HG03280 (cell line): ENCODE measurements around the gene ASTN2.

ENCODE experiments used
- ATAC-seq: cut with Tn5 transposase; IDR thresholded peaks from one replicate; pipeline ENCODE4 v1.9.1; 2021; ENCODE audit warnings: mild to moderate bottlenecking, moderate library complexity; ENCODE audit not compliant: unreplicated experiment

The ASTN2 gene

GRCh38 chr9:116409638-116410037 lies 1005.2 kb downstream of the ASTN2 start:
- no peak for ATAC-seq

GRCh38 chr9:116409129-116409528 lies 1005.7 kb downstream of the ASTN2 start:
- ATAC-seq, result no peak

GRCh38 chr9:116406469-116406868 lies 1008.4 kb downstream of the ASTN2 start:
- ATAC-seq, result no peak

- no peak for ATAC-seq
Measured at GRCh38 chr9:116405321-116405720, 1009.5 kb downstream of the ASTN2 start.

GRCh38 chr9:116404228-116404627 lies 1010.6 kb downstream of the ASTN2 start:
- ATAC-seq, result no peak

GRCh38 chr9:116403171-116403570 lies 1011.7 kb downstream of the ASTN2 start:
- ATAC-seq, result no peak

- no peak for ATAC-seq
Measured at GRCh38 chr9:116395699-116396037, 1019.2 kb downstream of the ASTN2 start.

GRCh38 chr9:116394894-116395698 lies 1019.8 kb downstream of the ASTN2 start:
- ATAC-seq, result no peak

- ATAC-seq, result no peak
Measured at GRCh38 chr9:116394070-116394469, 1020.8 kb downstream of the ASTN2 start.

GRCh38 chr9:116393198-116393597 lies 1021.7 kb downstream of the ASTN2 start:
- ATAC-seq, result no peak

GRCh38 chr9:116391306-116391900 lies 1023.5 kb downstream of the ASTN2 start:
- no peak for ATAC-seq

- ATAC-seq, result peak; percentile 63
Measured at GRCh38 chr9:116390303-116391228, 1024.3 kb downstream of the ASTN2 start.

GRCh38 chr9:116389541-116390302 lies 1025.1 kb downstream of the ASTN2 start:
- ATAC-seq, result no peak

- ATAC-seq, result no peak
Measured at GRCh38 chr9:116387934-116388698, 1026.7 kb downstream of the ASTN2 start.

- no peak for ATAC-seq
Measured at GRCh38 chr9:116383936-116384335, 1030.9 kb downstream of the ASTN2 start.

- ATAC-seq, result no peak
Measured at GRCh38 chr9:116383133-116383532, 1031.7 kb downstream of the ASTN2 start.

- no peak for ATAC-seq
Measured at GRCh38 chr9:116382053-116382452, 1032.8 kb downstream of the ASTN2 start.

GRCh38 chr9:116381350-116381749 lies 1033.5 kb downstream of the ASTN2 start:
- ATAC-seq, result no peak

- no peak for ATAC-seq
Measured at GRCh38 chr9:116380496-116380995, 1034.3 kb downstream of the ASTN2 start.

- ATAC-seq, result no peak
Measured at GRCh38 chr9:116379821-116380220, 1035.0 kb downstream of the ASTN2 start.
